Stomach (tissue), 4 donors: ENCODE results near the gene MUSK.

ENCODE experiments used
- CTCF ChIP-seq, 7 experiments: fragments of 450-650 bp in 4 of 7; fragments of 200-600 bp in 3 of 7; sonication (generic) in 3 of 7; IDR thresholded peaks; one replicate each; pipeline ENCODE4 v1.5.1; 2016 to 2019; ENCODE audit warnings: antibody characterized with exemption in 7 of 7, control low read depth in 2 of 7, mild to moderate bottlenecking in 1 of 7
- EP300 ChIP-seq: sonication (generic); formaldehyde crosslinking; IDR thresholded peaks from one replicate; pipeline ENCODE4 v1.6.1; 2017; ENCODE audit warnings: antibody characterized with exemption

GRCh38 chr9:110797611-110798010, 129.0 kb downstream of the MUSK start:
- TF ChIP-seq CTCF (IDR thresholded peaks at IDR 0.05) = no peak
- no peak for TF ChIP-seq EP300
